ENCODE measurements around the gene KNCN. TPM values are rescaled to one million over a fixed set of nuclear protein-coding genes. Genes with fewer than 3 reads are reported as not detected.
A peak's percentile ranks its signal among the peaks of the same experiment; 100 is the strongest.

KNCN gene
- polyA plus RNA-seq, 1 experiment: not detected

DNA sequence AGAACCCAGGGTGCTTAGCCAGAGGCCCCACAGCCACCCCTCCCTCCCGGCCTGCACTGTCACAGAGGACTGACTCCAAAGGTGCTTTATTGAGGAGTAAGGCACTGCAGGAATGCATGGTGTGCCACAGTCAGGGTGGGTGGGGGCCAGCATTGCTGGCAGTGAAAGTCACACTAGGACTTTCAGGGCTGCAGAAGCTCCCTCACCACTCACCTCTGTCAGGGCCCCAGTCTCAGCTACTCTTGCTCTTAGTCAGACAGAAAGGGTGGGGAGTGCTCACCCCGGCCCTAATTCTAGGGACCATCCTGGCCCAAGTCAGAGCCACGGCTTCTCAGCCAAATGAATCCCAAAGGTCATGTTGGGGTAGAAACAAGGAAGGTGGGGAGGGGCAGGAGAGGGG lies 19.4 kb downstream of the KNCN start:
- ChIA-PET POLR2A (no interaction called here), CTCF (interaction anchor here (0.7 to 11.1 kb wide), 6 partner anchors 51 to 193 kb away, joined by 3 to 176 read pairs (median 15); no protein-coding TSS in a partner anchor)
- peaks cover 28% of the 10 kb centered on the region for H3K27me3 ChIP-seq (ENCODE audit: control insufficient read depth, insufficient read depth, low read length)
- DNase-seq (ENCODE audit: low read depth): no peak
- TF ChIP-seq CTCF (IDR thresholded peaks at IDR 0.05; ENCODE audit: insufficient read depth, low read depth, low read length): no peak
- H3K36me3 ChIP-seq (ENCODE audit: control insufficient read depth, insufficient read depth, low read length): no peaks in the 10 kb centered on the region
- no peak overlapping the region for H3K4me3 ChIP-seq (ENCODE audit: low read depth, low read length)

- Histone ChIP-seq H3K27me3 (ENCODE audit: control insufficient read depth, insufficient read depth, low read length) (peaks cover 32% of the 10 kb centered on the region), H3K36me3 (ENCODE audit: control insufficient read depth, insufficient read depth, low read length) (no peaks in the 10 kb centered on the region), H3K4me3 (ENCODE audit: low read depth, low read length) (no peak overlapping the region)
- POLR2A ChIA-PET: no interaction called here
- no peak for TF ChIP-seq CTCF (IDR thresholded peaks at IDR 0.05; ENCODE audit: insufficient read depth, low read depth, low read length)
- CTCF ChIA-PET: interaction anchor here (0.5 to 11.1 kb wide), 12 partner anchors 9 to 194 kb away, joined by 3 to 176 read pairs (median 21); no protein-coding TSS in a partner anchor
- DNase-seq (ENCODE audit: low read depth): no peak
Observed at GRCh38 chr1:46530791-46531409, 20.5 kb downstream of the KNCN start.

- H3K27me3 ChIP-seq (ENCODE audit: control insufficient read depth, insufficient read depth, low read length): peaks cover 34% of the 10 kb centered on the region
- H3K36me3 ChIP-seq (ENCODE audit: control insufficient read depth, insufficient read depth, low read length): no peaks in the 10 kb centered on the region
- TF ChIP-seq CTCF (IDR thresholded peaks at IDR 0.05; ENCODE audit: insufficient read depth, low read depth, low read length): no peak
- ChIA-PET POLR2A (no interaction called here), CTCF (interaction anchor here (0.6 to 11.1 kb wide), 15 partner anchors 8 to 114 kb away, joined by 3 to 176 read pairs (median 8); no protein-coding TSS in a partner anchor)
- H3K4me3 ChIP-seq (ENCODE audit: low read depth, low read length): no peak overlapping the region
- no peak for DNase-seq (ENCODE audit: low read depth)
Observed at GRCh38 chr1:46530311-46530710, 21.1 kb downstream of the KNCN start.

DNA sequence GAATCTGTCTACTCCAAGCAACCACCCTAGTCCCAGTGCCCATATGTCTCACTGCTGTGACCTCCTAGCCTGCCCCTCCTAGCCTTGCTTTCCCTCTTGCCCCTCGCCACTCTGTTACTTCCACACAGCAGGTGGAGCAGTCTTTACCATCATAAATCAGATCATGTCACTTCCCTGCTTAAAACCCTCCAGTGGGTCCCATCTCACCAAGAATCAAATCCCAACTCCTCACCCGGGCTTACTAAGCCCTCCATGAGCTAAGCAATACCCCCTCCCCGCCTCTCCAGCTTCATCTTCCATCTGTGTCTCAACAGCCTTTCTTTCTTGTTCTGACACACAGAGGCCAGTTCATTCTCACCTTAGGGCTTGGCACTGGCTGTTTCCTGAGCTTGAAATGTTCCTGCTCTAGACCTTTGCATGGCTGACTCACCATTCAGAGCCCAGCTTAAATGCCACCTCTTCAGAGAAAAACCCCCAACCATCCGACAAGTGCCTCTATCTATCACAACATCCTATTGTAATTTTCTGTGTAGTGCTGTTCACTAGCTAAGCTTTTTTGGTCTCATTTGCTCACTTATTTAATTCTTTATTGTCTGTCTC lies 22.3 kb downstream of the KNCN start:
- Histone ChIP-seq H3K27me3 (ENCODE audit: control insufficient read depth, insufficient read depth, low read length) (peaks cover 39% of the 10 kb centered on the region), H3K36me3 (ENCODE audit: control insufficient read depth, insufficient read depth, low read length) (no peaks in the 10 kb centered on the region), H3K4me3 (ENCODE audit: low read depth, low read length) (no peak overlapping the region)
- ChIA-PET CTCF (interaction anchor here (0.6 to 11.1 kb wide), 28 partner anchors 12 to 196 kb away, joined by 3 to 176 read pairs (median 4); partner anchors contain the start of gene KNCN), POLR2A (no interaction called here)
- no peak for DNase-seq (ENCODE audit: low read depth)
- TF ChIP-seq CTCF (IDR thresholded peaks at IDR 0.05; ENCODE audit: insufficient read depth, low read depth, low read length): no peak

DNA sequence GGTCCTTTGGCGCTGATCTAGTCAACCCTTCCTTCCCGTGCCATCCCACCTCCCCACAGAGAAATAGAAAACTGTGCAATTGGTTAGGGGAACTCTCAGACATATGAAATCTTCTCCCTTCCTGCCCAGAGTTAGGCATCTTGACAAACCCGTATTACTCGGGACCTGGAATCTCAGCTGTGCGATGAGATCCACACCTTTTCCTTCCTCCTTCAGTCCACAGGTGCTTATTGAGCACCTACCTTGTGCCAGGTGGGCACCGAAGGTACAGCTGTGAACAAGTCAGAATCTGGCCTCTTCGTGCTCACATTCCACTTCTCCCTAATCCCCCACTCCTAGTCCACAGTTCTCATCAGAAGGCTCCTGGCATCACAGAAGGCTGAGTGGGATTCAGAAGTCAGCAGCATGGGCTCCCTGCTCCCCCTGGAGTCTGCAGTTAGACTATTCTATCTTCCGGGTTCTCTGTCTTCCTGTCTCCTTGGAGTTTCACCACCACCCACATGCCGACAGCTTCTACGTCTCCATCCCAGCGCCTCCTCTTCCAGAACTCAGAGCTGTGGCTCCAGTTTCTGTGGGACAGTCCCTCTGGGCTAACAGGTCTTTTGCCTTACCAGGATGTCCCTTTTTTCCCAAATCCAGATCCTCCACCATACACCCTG lies 23.0 kb downstream of the KNCN start:
- no peak for DNase-seq (ENCODE audit: low read depth)
- H3K27me3 ChIP-seq (ENCODE audit: control insufficient read depth, insufficient read depth, low read length): peaks cover 35% of the 10 kb centered on the region

More for the DNA sequence above, 23.0 kb downstream of the KNCN start:
- Histone ChIP-seq H3K4me3 (ENCODE audit: low read depth, low read length) (no peak overlapping the region), H3K36me3 (ENCODE audit: control insufficient read depth, insufficient read depth, low read length) (no peaks in the 10 kb centered on the region)
- POLR2A ChIA-PET: no interaction called here
- TF ChIP-seq CTCF (IDR thresholded peaks at IDR 0.05; ENCODE audit: insufficient read depth, low read depth, low read length): peak; percentile 32
- CTCF ChIA-PET: interaction anchor here (0.6 to 11.1 kb wide), 30 partner anchors 11 to 700 kb away, joined by 3 to 176 read pairs (median 4); partner anchors contain the start of gene KNCN

All from BJ (cell line).